ENCODE measurements around the gene MCRS1.

DNA sequence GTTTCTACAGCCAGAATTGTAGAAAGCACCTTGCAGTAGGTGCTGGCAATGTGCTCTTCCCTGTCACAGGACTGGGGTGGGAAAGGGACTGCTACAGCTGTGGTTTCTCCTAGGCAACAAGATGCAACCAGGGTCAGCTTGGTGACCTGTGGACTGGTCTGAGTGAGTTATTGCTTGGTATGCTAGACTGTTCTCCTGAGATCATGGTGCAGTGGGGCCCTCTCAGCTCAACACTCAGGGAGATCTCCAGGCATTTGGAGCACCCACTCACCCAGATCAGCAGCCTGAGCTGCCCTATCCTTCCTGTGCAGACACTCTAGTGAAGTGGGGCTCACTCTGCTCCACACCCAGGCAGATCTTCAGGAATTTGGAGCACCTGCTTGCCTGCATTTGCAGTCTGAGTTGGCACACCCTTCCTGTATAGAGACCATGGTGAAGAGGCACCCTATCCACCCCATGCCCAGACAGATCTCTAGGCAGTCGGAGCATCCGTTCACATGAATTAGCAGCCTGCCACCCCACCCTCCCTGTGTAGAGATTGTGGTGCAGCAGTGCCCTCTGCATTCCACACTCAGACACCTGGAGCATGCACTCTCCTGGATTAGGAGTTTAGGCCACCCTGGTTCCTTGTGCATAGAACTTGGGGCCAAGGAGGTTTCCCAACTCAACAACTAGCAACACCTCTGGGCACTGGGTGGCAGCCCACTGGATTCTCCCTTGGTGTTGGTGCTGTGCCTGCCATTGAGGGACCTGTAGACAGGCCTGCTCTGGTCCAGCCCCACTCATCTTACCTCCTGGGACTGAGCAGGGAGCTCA, 41.3 kb upstream of the MCRS1 start:
- TF ChIP-seq, protein P1, sequence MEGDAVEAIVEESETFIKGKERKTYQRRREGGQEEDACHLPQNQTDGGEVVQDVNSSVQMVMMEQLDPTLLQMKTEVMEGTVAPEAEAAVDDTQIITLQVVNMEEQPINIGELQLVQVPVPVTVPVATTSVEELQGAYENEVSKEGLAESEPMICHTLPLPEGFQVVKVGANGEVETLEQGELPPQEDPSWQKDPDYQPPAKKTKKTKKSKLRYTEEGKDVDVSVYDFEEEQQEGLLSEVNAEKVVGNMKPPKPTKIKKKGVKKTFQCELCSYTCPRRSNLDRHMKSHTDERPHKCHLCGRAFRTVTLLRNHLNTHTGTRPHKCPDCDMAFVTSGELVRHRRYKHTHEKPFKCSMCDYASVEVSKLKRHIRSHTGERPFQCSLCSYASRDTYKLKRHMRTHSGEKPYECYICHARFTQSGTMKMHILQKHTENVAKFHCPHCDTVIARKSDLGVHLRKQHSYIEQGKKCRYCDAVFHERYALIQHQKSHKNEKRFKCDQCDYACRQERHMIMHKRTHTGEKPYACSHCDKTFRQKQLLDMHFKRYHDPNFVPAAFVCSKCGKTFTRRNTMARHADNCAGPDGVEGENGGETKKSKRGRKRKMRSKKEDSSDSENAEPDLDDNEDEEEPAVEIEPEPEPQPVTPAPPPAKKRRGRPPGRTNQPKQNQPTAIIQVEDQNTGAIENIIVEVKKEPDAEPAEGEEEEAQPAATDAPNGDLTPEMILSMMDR (conservative IDR thresholded peaks at IDR 0.05; ENCODE audit: low read length) = no peak
- no peak for TF ChIP-seq EZH2phosphoT487 (IDR thresholded peaks at IDR 0.05; ENCODE audit: borderline replicate concordance)

Measured in Loucy (cell line).